A673 (cell line): ENCODE results near the gene EEF1AKMT3. TPM values are rescaled to one million over a fixed set of nuclear protein-coding genes. Genes with fewer than 3 reads are reported as not detected.

Experiments
- BruUV-seq: library from RNA; stranded (reverse); fragments of 400-500 nt; replicated peaks from 2 replicates; lab custom pipeline; 2021; lab: Mats Ljungman, UMichigan
- CTCF ChIA-PET: fragments of 300-600 bp; sonication (Branson Sonifier 250); formaldehyde crosslinking; loops from one replicate; lab custom pipeline; 2022; ENCODE audit warnings: antibody characterized with exemption; lab: Charles Lee
- POLR2A ChIA-PET: fragments of 300-600 bp; sonication (Branson Sonifier 250); formaldehyde crosslinking; loops from one replicate; lab custom pipeline; 2022; ENCODE audit warnings: antibody characterized with exemption; ENCODE audit not compliant: low non-redundant PET; lab: Charles Lee
- DNase-seq: peaks from one replicate; pipeline ENCODE4 v3.0.0-alpha.2; 2015; ENCODE audit warnings: low spot score
- H3K27ac ChIP-seq: fragments of 200-600 bp; sonication (generic); 2 replicates; pipeline ENCODE4 v1.5.1; 2016; ENCODE audit warnings: mixed run types, low read depth, mild to moderate bottlenecking, mixed read lengths, antibody characterized with exemption, low read length; ENCODE audit not compliant: poor library complexity, severe bottlenecking
- H3K27me3 ChIP-seq: fragments of 200-600 bp; sonication (generic); replicated peaks from 2 replicates; pipeline ENCODE4 v1.6.1; 2017; ENCODE audit warnings: mixed run types, low read depth, mild to moderate bottlenecking, mixed read lengths, antibody characterized with exemption, low read length; ENCODE audit not compliant: insufficient read depth, poor library complexity
- H3K36me3 ChIP-seq: fragments of 200-600 bp; sonication (generic); 2 replicates; pipeline ENCODE4 v1.6.1; 2016; ENCODE audit warnings: mixed run types, mild to moderate bottlenecking, mixed read lengths, antibody characterized with exemption, low read length; ENCODE audit not compliant: insufficient read depth, poor library complexity, severe bottlenecking
- H3K4me1 ChIP-seq: fragments of 200-600 bp; sonication (generic); 2 replicates; pipeline ENCODE4 v1.6.1; 2017; ENCODE audit warnings: mixed run types, mild to moderate bottlenecking, mixed read lengths, antibody characterized with exemption, low read length; ENCODE audit not compliant: insufficient read depth, poor library complexity, severe bottlenecking
- H3K4me3 ChIP-seq: fragments of 200-600 bp; sonication (generic); 2 replicates; pipeline ENCODE4 v1.5.1; 2016; ENCODE audit warnings: low read depth, mixed run types, mild to moderate bottlenecking, mixed read lengths, low read length; ENCODE audit not compliant: poor library complexity, severe bottlenecking
- H3K9me3 ChIP-seq: fragments of 200-600 bp; sonication (generic); 2 replicates; pipeline ENCODE4 v1.6.1; 2016; ENCODE audit warnings: mixed run types, low read depth, mild to moderate bottlenecking, mixed read lengths, antibody characterized with exemption, low read length; ENCODE audit not compliant: poor library complexity, severe bottlenecking
- EZH2 ChIP-seq: fragments of 200-600 bp; sonication (generic); IDR thresholded peaks from 2 replicates; pipeline ENCODE4 v1.6.1; 2017; ENCODE audit warnings: borderline replicate concordance, low read depth, mild to moderate bottlenecking, mixed read lengths, antibody characterized with exemption, low read length; ENCODE audit not compliant: poor library complexity, severe bottlenecking
- intact Hi-C: fragments of 100-400 bp; cut with micrococcal nuclease; formaldehyde crosslinking; loops from one replicate; pipeline ENCODE4 v1.10.0; 2022; ENCODE audit not compliant: unreplicated experiment
- total RNA-seq: library from RNA; stranded (reverse); gene quantifications from 2 replicates; pipeline ENCODE4 v1.2.3, GENCODE V29; 2021
- TF ChIP-seq, protein P1 (sequence below): fragments of 300-800, 200-600 bp; sonication (generic); conservative IDR thresholded peaks from 2 replicates; pipeline ENCODE4 v1.5.1; 2017; ENCODE audit warnings: low read depth, mild to moderate bottlenecking, antibody characterized with exemption, low read length, moderate library complexity, mixed read lengths

EEF1AKMT3 gene
- total RNA-seq, 1 experiment from 2014 or later = 5.3 TPM

DNA sequence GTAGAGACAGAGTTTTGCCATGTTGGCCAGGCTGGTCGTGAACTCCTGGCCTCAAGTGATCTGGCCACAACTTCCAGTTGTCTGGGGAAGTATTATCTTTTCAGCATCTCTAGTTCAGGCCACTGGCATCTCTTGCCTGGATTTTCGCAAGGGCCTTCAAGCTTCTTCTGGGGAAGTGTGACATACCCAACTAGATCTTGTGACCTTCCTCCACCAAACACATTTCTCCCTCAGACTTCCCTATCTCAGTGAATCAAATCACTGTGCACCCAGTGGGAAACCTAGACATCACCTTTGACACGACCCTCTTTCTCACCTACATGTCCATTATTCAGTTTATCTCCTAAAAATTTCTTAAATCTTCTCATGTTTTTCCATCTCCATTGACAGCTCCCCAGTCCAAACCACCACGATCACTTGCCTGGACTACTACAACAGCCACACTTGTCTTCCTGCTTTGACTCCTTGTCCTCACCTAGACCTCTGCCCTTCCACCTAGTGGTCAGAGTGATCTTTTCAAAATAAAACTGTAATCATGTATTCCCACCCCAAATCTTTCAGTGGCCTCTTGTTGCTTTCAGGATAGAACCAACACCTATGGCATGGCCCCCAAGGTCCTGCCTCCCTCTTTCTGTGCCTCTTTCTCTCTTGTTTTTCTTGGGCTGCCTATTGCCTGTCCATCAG is 3.3 kb downstream of the EEF1AKMT3 start:
- Histone ChIP-seq H3K4me3 (no peak overlapping the region), H3K4me1 (peaks cover 5% of the 10 kb centered on the region), H3K9me3 (no peaks in the 10 kb centered on the region), H3K36me3 (no peaks in the 10 kb centered on the region), H3K27me3 (no peaks in the 10 kb centered on the region), H3K27ac (no peak overlapping the region)
- ChIA-PET POLR2A (interaction anchor here (0.8 kb wide), 1 partner anchor 9 kb away, joined by 8 read pairs; the partner anchor contains the start of gene CYP27B1), CTCF (no interaction called here)
- TF ChIP-seq EZH2 = no peak
- TF ChIP-seq, protein P1, sequence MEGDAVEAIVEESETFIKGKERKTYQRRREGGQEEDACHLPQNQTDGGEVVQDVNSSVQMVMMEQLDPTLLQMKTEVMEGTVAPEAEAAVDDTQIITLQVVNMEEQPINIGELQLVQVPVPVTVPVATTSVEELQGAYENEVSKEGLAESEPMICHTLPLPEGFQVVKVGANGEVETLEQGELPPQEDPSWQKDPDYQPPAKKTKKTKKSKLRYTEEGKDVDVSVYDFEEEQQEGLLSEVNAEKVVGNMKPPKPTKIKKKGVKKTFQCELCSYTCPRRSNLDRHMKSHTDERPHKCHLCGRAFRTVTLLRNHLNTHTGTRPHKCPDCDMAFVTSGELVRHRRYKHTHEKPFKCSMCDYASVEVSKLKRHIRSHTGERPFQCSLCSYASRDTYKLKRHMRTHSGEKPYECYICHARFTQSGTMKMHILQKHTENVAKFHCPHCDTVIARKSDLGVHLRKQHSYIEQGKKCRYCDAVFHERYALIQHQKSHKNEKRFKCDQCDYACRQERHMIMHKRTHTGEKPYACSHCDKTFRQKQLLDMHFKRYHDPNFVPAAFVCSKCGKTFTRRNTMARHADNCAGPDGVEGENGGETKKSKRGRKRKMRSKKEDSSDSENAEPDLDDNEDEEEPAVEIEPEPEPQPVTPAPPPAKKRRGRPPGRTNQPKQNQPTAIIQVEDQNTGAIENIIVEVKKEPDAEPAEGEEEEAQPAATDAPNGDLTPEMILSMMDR = no peak
- DNase-seq = no peak
- intact Hi-C loops = no loop called here
- no TSS peak for BruUV-seq

DNA sequence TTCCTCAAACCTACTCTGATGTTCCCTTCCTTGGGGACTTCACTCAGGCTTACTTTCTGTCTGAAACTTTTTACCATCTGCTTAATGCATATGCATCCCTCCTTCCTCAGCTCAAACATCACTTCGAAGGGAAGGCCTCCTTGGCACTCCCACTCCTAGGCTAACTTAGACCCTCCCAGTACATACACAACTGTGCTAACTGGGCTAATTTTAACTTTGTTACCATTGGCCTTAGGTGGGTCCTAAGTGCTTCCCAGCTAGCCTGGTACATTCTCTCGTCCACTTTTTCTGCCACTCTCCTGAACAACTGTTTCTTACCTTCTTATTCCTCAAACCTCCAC is 3.8 kb downstream of the EEF1AKMT3 start:
- ChIA-PET CTCF (no interaction called here), POLR2A (no interaction called here)
- intact Hi-C loops = no loop called here
- Histone ChIP-seq H3K4me1 (peaks cover 5% of the 10 kb centered on the region), H3K4me3 (no peak overlapping the region), H3K27ac (no peak overlapping the region), H3K9me3 (no peaks in the 10 kb centered on the region), H3K27me3 (no peaks in the 10 kb centered on the region), H3K36me3 (no peaks in the 10 kb centered on the region)
- BruUV-seq = no TSS peak
- no peak for DNase-seq
- no peak for TF ChIP-seq EZH2
- TF ChIP-seq, protein P1 = no peak

DNA sequence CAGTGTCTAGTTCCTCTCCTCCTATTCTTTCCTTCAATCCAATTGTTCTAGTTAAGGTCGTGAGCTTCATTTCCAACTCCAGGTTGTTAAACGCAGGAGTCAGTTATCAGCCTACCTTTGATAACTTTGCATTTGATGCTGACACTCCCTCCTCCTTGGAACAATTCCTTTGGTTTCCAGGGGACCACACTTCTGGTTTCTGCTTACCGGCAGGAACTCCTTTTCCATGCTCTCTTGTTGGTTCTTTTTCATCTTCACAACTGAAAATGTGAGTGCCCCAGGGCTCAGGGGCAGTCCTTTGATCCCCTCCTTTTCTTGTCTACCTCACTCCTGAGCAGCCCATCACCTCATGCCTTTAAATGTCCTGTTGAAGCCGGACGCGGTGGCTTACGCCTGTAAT is 5.0 kb downstream of the EEF1AKMT3 start:
- ChIA-PET POLR2A (no interaction called here), CTCF (no interaction called here)
- H3K36me3 ChIP-seq = no peaks in the 10 kb centered on the region
- DNase-seq = no peak
- intact Hi-C loops = no loop called here
- peaks cover 5% of the 10 kb centered on the region for H3K4me1 ChIP-seq
- BruUV-seq = no TSS peak
- H3K27me3 ChIP-seq = no peaks in the 10 kb centered on the region
- no peak overlapping the region for H3K27ac ChIP-seq
- TF ChIP-seq, protein P1 = no peak
- no peak for TF ChIP-seq EZH2
- no peak overlapping the region for H3K4me3 ChIP-seq
- no peaks in the 10 kb centered on the region for H3K9me3 ChIP-seq
